MM.1S (cell line): ENCODE results near the gene HPX.

Source experiments
- EZH2 ChIP-seq: fragments of 300-600 bp; sonication (generic); optimal IDR thresholded peaks from 2 replicates; pipeline ENCODE3; 2017; ENCODE audit warnings: low read depth, mild to moderate bottlenecking, antibody characterized with exemption, low read length, mixed read lengths
- EZH2phosphoT487 ChIP-seq: fragments of 300-600 bp; sonication (generic); IDR thresholded peaks from 2 replicates; pipeline ENCODE4 v1.6.1; 2018; ENCODE audit warnings: antibody characterized with exemption, low read length
- TF ChIP-seq, protein P1 (sequence below): fragments of 300-600 bp; sonication (generic); IDR thresholded peaks from 2 replicates; pipeline ENCODE4 v1.5.1; 2016; ENCODE audit warnings: antibody characterized with exemption, low read length, mixed read lengths

DNA sequence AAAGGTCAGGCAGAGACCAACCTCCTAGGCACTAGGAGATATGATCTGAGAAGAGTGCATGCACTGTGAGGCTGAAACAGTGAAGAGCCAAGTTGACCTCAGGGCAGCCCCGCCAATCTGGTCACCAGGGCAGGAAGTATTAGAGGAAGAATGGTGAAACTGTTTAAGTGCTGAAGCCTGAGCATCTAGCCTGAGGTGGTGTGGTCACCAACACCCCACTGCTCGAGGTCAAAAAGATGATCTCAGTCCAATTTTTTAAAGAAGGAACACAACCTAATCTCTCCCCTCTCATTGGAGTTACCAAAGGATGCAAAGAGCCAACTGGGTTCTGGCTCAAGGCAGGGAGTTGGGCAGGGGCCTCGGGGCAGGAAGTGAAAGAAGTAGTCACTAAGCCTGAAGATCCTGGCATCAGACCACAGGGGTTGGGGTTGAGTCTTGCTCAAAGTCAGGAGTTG is 25.9 kb downstream of the HPX start:
- TF ChIP-seq, protein P1, sequence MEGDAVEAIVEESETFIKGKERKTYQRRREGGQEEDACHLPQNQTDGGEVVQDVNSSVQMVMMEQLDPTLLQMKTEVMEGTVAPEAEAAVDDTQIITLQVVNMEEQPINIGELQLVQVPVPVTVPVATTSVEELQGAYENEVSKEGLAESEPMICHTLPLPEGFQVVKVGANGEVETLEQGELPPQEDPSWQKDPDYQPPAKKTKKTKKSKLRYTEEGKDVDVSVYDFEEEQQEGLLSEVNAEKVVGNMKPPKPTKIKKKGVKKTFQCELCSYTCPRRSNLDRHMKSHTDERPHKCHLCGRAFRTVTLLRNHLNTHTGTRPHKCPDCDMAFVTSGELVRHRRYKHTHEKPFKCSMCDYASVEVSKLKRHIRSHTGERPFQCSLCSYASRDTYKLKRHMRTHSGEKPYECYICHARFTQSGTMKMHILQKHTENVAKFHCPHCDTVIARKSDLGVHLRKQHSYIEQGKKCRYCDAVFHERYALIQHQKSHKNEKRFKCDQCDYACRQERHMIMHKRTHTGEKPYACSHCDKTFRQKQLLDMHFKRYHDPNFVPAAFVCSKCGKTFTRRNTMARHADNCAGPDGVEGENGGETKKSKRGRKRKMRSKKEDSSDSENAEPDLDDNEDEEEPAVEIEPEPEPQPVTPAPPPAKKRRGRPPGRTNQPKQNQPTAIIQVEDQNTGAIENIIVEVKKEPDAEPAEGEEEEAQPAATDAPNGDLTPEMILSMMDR: no peak
- TF ChIP-seq EZH2phosphoT487 (no peak), EZH2 (no peak)
